Caco-2 (cell line): Measurements from ENCODE around the gene EFR3B. TPM values are rescaled to one million over a fixed set of nuclear protein-coding genes. Genes with fewer than 3 reads are reported as not detected.

Experiments used
- BruUV-seq: library from RNA; stranded (reverse); fragments of 400-500 nt; replicated peaks from 2 replicates; lab custom pipeline; 2021; lab: Mats Ljungman, UMichigan
- CTCF ChIA-PET: fragments of 300-600 bp; sonication (Branson Sonifier 250); formaldehyde crosslinking; loops from one replicate; lab custom pipeline; 2022; ENCODE audit warnings: antibody characterized with exemption; lab: Charles Lee
- POLR2A ChIA-PET: fragments of 300-600 bp; sonication (Branson Sonifier 250); formaldehyde crosslinking; loops from one replicate; lab custom pipeline; 2022; ENCODE audit warnings: antibody characterized with exemption; lab: Charles Lee
- DNase-seq, 2 experiments: peaks; one replicate each; pipeline versions ENCODE4 v3.0.0 to v3.0.0-alpha.2; 2020 to 2022
- H3K27me3 ChIP-seq: replicated peaks from 2 replicates; pipeline ENCODE4 v1.6.0; 2011; ENCODE audit warnings: low read length; ENCODE audit not compliant: control insufficient read depth, insufficient read depth
- H3K36me3 ChIP-seq: 2 replicates; pipeline ENCODE4 v1.5.1; 2011; ENCODE audit warnings: low read length; ENCODE audit not compliant: control insufficient read depth, insufficient read depth
- H3K4me1 ChIP-seq: fragments of 250-450 bp; sonication (Bioruptor Pico); 2 replicates; pipeline ENCODE4 v1.5.1; 2020; ENCODE audit warnings: mild to moderate bottlenecking
- H3K4me3 ChIP-seq: 2 replicates; pipeline ENCODE4 v1.5.1; 2011; ENCODE audit warnings: low read depth, mild to moderate bottlenecking, control low read depth, low read length
- H3K9me3 ChIP-seq: fragments of 250-450 bp; sonication (Bioruptor Pico); 2 replicates; pipeline ENCODE4 v1.5.1; 2020; ENCODE audit warnings: mild to moderate bottlenecking, moderate library complexity
- H3K27ac Mint-ChIP-seq: one replicate; pipeline ENCODE4 v1.8.0; 2022; ENCODE audit warnings: mixed read lengths; ENCODE audit not compliant: unreplicated experiment
- H3K27me3 Mint-ChIP-seq: one replicate; pipeline ENCODE4 v1.8.0; 2022; ENCODE audit warnings: mixed read lengths; ENCODE audit not compliant: insufficient read depth, unreplicated experiment
- H3K36me3 Mint-ChIP-seq: one replicate; pipeline ENCODE4 v1.8.0; 2022; ENCODE audit warnings: mild to moderate bottlenecking, mixed read lengths; ENCODE audit not compliant: insufficient read depth, unreplicated experiment
- H3K4me1 Mint-ChIP-seq: one replicate; pipeline ENCODE4 v1.8.0; 2022; ENCODE audit warnings: low read depth, mixed read lengths; ENCODE audit not compliant: unreplicated experiment
- H3K4me3 Mint-ChIP-seq: one replicate; pipeline ENCODE4 v1.8.0; 2022; ENCODE audit warnings: mild to moderate bottlenecking, moderate library complexity, mixed read lengths; ENCODE audit not compliant: unreplicated experiment
- H3K9me3 Mint-ChIP-seq: one replicate; pipeline ENCODE4 v1.8.0; 2022; ENCODE audit warnings: mixed read lengths; ENCODE audit not compliant: unreplicated experiment
- CTCF ChIP-seq, 2 experiments: fragments of 200-600 bp in 1 of 2; IDR thresholded peaks; 1 replicate in 1 of 2; 2 replicates in 1 of 2; pipeline versions ENCODE4 v1.5.1 to v1.8.0; 2011 to 2022; ENCODE audit warnings: antibody characterized with exemption in 1 of 2, control low read depth in 1 of 2, inconsistent platforms in 1 of 2, low read depth in 1 of 2, low read length in 1 of 2, mild to moderate bottlenecking in 1 of 2, moderate library complexity in 1 of 2; ENCODE audit not compliant: insufficient read depth in 1 of 2, severe bottlenecking in 1 of 2, unreplicated experiment in 1 of 2
- intact Hi-C: fragments of 100-400 bp; cut with micrococcal nuclease; formaldehyde crosslinking; loops from one replicate; pipeline ENCODE4 v1.10.0; 2022; ENCODE audit not compliant: unreplicated experiment
- total RNA-seq: library from RNA; stranded (reverse); gene quantifications from 2 replicates; pipeline ENCODE4 v1.2.3, GENCODE V29; 2022

EFR3B gene
- total RNA-seq, 1 experiment from 2014 or later, result 19.1 TPM

DNA sequence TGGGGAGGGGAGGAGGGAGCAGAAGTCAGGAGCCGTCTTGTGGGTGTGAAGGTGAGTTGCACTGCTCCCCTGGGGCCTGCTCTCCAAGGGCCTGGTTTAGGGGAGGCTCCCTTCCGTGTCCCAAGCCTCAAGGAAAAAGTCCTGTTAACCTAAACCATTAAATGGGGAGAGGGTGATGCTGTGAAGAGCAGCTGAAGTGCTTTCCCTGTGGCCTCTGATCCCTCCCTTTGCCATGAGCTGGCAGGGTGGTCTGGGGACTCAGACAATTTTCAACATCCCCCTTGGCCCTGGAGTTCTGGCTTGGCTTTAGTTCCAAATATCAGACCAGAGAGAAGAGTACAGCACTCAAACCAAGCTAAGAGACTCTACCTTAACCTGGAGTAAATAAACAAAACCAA lies 127.2 kb downstream of the EFR3B start:
- CTCF ChIA-PET, result interaction anchor here (0.5 to 1.2 kb wide), 2 partner anchors 27 to 60 kb away, joined by 3 to 4 read pairs; no protein-coding TSS in a partner anchor
- POLR2A ChIA-PET, result no interaction called here
- no peak overlapping the region for H3K27ac Mint-ChIP-seq
- H3K9me3 Mint-ChIP-seq, result no peaks in the 10 kb centered on the region
- Histone ChIP-seq H3K4me3 (peak overlapping the region; percentile 51), H3K36me3 (no peaks in the 10 kb centered on the region), H3K27me3 (no peaks in the 10 kb centered on the region), H3K4me1 (peaks cover 6% of the 10 kb centered on the region; the same call in 1 of the 2 replicates), H3K9me3 (no peaks in the 10 kb centered on the region)
- BruUV-seq, result no TSS peak
- no peak for TF ChIP-seq CTCF (IDR thresholded peaks at IDR 0.05; ENCODE audit: insufficient read depth in 1 of 2, low read depth in 1 of 2, low read length in 1 of 2, severe bottlenecking in 1 of 2, unreplicated experiment in 1 of 2)
- peaks cover 4% of the 10 kb centered on the region for H3K27me3 Mint-ChIP-seq
- H3K4me1 Mint-ChIP-seq, result no peaks in the 10 kb centered on the region
- peaks cover 5% of the 10 kb centered on the region for H3K36me3 Mint-ChIP-seq
- peak overlapping the region; percentile 85 for H3K4me3 Mint-ChIP-seq
- intact Hi-C loops, result no loop called here
- DNase-seq, result no peak

DNA sequence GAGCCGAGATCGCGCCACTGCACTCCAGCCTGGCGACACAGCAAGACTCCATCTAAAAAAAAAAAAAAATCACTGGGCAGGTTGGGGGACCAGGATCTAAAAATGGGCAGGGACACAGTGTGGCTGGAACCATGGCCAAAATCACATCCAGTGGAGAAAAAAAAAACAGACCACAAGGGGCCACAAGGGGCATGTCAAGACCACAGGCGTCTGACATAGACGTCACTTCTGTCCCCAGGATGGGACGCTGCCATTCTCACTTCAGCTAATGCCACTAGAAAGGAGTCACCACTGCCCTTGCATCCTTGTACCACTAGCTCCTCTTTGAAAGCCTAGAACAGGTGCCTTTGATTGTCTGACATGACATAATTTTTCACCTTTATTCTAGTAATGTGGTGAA lies 129.0 kb downstream of the EFR3B start:
- no peak overlapping the region for H3K27ac Mint-ChIP-seq
- H3K9me3 Mint-ChIP-seq, result no peaks in the 10 kb centered on the region
- H3K27me3 ChIP-seq, result no peaks in the 10 kb centered on the region
- no TSS peak for BruUV-seq
- no peaks in the 10 kb centered on the region for H3K4me1 Mint-ChIP-seq
- ChIA-PET POLR2A (no interaction called here), CTCF (interaction anchor here (0.6 kb wide), 2 partner anchors 11 to 341 kb away, joined by 3 to 4 read pairs; no protein-coding TSS in a partner anchor)
- H3K4me3 ChIP-seq, result no peak overlapping the region
- H3K27me3 Mint-ChIP-seq, result peaks cover 7% of the 10 kb centered on the region
- no peak for DNase-seq
- intact Hi-C loops, result no loop called here
- peaks cover 6% of the 10 kb centered on the region; the same call in 1 of the 2 replicates for H3K4me1 ChIP-seq
- peaks cover 5% of the 10 kb centered on the region for H3K36me3 Mint-ChIP-seq
- no peaks in the 10 kb centered on the region for H3K9me3 ChIP-seq
- no peaks in the 10 kb centered on the region for H3K36me3 ChIP-seq
- no peak for TF ChIP-seq CTCF (IDR thresholded peaks at IDR 0.05; ENCODE audit: insufficient read depth in 1 of 2, low read depth in 1 of 2, low read length in 1 of 2, severe bottlenecking in 1 of 2, unreplicated experiment in 1 of 2)
- no peak overlapping the region for H3K4me3 Mint-ChIP-seq

DNA sequence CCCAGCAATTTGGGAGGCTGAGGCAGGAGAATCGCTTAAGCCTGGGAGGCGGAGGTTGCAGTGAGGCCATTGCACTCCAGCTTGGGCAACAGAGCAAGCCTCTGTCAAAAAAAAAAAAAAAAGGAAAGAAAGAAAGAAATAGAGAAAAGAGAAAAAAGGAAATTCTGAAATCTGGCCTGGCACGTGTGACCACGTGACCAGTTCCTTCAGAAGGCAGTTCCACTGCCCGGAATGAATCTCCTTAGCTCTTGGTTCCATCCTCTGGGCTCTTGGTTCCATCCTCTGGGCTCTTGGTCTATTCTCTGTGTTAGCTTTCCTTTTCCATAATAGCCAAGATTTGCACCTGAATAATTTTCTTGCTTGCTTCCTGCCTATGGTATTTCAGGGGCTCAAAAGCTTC lies 131.8 kb downstream of the EFR3B start:
- Mint-ChIP-seq H3K36me3 (peaks cover under 1% of the 10 kb centered on the region), H3K27me3 (peaks cover 12% of the 10 kb centered on the region), H3K9me3 (no peaks in the 10 kb centered on the region), H3K4me3 (no peak overlapping the region), H3K4me1 (no peaks in the 10 kb centered on the region), H3K27ac (no peak overlapping the region)
- no peak for DNase-seq
- Histone ChIP-seq H3K4me1 (peaks cover 4% of the 10 kb centered on the region; the same call in 1 of the 2 replicates), H3K9me3 (no peaks in the 10 kb centered on the region), H3K36me3 (no peaks in the 10 kb centered on the region), H3K4me3 (no peak overlapping the region), H3K27me3 (no peaks in the 10 kb centered on the region)
- no peak for TF ChIP-seq CTCF (IDR thresholded peaks at IDR 0.05; ENCODE audit: insufficient read depth in 1 of 2, low read depth in 1 of 2, low read length in 1 of 2, severe bottlenecking in 1 of 2, unreplicated experiment in 1 of 2)
- intact Hi-C loops, result no loop called here
- no TSS peak for BruUV-seq
- POLR2A ChIA-PET, result no interaction called here
- CTCF ChIA-PET, result no interaction called here
